Loucy (cell line): ENCODE results near the gene SLC17A7.

Source experiments
- CTCF ChIP-seq: fragments of 200-600 bp; sonication (generic); conservative IDR thresholded peaks from 2 replicates; pipeline ENCODE4 v1.5.1; 2014; ENCODE audit warnings: mild to moderate bottlenecking, antibody characterized with exemption, low read length
- EZH2phosphoT487 ChIP-seq: fragments of 200-600 bp; IDR thresholded peaks from 2 replicates; pipeline ENCODE4 v1.6.1; 2018; ENCODE audit warnings: antibody characterized with exemption, mild to moderate bottlenecking, moderate library complexity, borderline replicate concordance

GRCh38 chr19:49475995-49476880, 34.9 kb upstream of the SLC17A7 start:
- TF ChIP-seq CTCF (peak; percentile 81), EZH2phosphoT487 (no peak)
